DMS53 (cell line): ENCODE data around the gene XPO5.
A peak's percentile ranks its signal among the peaks of the same experiment; 100 is the strongest.

Source experiments
- DNase-seq: peaks from one replicate; lab custom pipeline; 2025; lab: John Stamatoyannopoulos, UW

XPO5 gene

GRCh38 chr6:43497689-43498088 is 78.1 kb downstream of the XPO5 start:
- no peak for DNase-seq

- no peak for DNase-seq
Measured at GRCh38 chr6:43497129-43497396, 78.8 kb downstream of the XPO5 start.

GRCh38 chr6:43496370-43497128 is 79.3 kb downstream of the XPO5 start:
- peak; percentile 38 for DNase-seq

DNA sequence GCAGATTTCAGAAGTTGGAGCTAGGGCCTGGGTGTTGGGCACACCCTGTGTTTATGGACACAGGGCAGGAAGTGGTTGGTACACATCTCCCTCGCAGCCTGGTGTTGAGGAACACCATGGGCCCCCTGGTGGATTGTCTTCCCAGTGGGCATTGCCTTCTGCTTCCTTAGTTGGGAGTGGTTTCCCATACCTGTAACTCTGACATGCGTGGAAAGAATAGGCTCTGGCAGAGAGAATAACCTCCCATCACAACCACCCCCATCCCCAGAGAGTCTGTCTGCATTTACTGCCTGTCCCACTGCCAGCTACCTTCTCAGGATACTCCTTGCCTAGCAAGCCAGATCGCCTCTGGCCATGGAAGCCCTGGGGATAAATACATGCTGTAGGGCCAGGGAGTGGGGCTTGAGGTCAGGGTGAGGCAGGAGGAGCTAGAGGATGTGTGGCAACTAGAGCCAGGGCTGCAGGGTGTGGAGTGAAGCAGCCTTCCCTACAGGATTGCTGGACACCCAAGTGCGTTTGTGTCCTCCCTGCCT is 80.4 kb downstream of the XPO5 start:
- peak; percentile 22 for DNase-seq

- DNase-seq, result no peak
Measured at GRCh38 chr6:43494766-43495165, 81.1 kb downstream of the XPO5 start.

- no peak for DNase-seq
Measured at GRCh38 chr6:43494321-43494720, 81.5 kb downstream of the XPO5 start.

- DNase-seq, result no peak
Measured at GRCh38 chr6:43493833-43494232, 82.0 kb downstream of the XPO5 start.

DNA sequence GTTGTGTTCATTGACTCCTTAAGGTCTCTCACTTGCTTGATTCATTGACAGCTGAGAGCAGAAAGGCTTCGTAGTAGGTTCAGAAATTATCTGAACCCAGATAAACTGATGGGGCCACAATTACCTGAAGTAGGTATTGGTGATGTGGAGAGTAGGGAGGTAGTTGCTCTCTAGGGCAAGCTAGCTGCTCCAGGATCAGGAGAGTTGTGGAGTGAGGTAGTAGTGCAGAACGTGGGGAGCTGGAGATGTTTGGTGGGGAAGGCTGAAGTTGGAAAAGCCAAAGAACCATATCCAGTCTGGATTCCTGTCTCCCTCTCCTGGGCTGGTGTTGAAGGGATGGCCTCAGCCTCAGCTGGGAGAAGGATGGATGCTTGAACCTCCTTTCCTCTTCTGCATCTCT is 82.6 kb downstream of the XPO5 start:
- DNase-seq, result no peak

GRCh38 chr6:43492673-43493072 is 83.2 kb downstream of the XPO5 start:
- no peak for DNase-seq

- peak; percentile 60 for DNase-seq
Measured at GRCh38 chr6:43491750-43492661, 83.8 kb downstream of the XPO5 start.

DNA sequence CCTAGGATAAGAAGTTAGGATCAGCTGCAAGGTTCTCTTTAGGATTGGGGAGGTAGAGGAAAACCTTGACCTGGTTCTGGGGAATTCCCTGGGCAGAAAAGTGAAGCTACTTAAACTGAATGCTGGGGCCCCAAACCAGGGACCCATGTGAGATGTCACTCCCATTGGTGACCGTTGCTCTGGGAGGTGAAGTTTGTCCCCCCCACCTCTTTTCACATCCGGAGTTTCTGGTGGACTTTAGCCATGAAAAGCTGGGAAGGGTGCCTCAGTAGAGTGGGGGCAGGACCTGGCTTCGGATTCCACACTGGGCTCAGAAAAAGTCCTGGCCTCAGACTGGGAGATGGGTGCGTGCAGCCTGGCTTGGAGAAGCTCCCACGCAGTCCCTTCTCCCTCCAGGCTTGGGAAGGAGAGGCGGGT is 85.3 kb downstream of the XPO5 start:
- no peak for DNase-seq

GRCh38 chr6:43489277-43490072 is 86.4 kb downstream of the XPO5 start:
- DNase-seq, result no peak

- no peak for DNase-seq
Measured at GRCh38 chr6:43488667-43489276, 87.1 kb downstream of the XPO5 start.

DNA sequence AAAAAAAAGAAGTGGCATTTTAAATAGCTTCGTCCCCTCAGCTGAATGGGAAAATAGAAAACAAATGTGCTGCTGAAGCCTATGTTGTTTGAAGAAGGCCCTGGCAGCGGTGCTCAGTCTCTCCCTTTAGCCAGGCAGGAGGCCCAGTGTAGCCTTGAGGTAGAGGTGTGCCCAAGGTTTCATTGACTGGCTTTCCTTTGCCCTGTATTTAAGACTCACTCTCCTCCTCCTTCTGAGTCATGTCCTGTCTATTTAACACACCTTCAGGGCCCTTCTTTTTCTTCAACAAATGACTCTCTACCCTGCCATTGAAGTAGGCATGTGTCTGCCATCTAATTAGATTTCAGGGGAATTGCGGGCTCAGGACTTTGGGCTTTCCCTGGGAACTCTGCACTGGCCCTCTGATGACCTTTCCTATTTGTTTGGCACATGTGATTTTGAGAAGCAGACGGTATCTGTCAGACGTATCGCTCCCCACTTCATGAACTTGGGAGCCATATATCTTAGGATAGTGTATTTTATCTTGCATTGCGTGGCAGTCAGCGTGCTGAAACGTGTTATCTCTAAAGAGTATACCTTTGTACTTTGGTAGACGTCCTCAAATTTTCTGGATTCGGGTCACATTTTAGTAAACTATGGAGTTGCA is 94.1 kb downstream of the XPO5 start:
- DNase-seq, result no peak

DNA sequence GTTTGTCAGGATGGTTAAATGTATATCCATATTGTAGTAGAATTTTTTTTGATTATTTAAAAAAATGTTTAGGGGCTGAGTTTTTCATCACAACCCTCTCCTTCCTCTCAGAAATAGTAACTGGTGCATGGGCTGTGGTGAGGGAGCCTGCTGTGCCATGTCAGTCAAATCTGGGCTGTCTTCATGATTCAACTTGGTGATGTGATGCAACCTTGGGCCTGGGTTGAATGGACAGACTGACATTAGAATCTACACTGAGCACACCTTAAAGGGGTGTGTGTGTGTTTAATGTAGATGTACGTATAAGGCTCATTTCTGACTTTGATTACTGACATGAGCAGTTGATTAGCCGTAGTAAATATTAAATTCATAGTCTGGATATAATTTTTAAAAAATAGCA is 94.8 kb downstream of the XPO5 start:
- no peak for DNase-seq

DNA sequence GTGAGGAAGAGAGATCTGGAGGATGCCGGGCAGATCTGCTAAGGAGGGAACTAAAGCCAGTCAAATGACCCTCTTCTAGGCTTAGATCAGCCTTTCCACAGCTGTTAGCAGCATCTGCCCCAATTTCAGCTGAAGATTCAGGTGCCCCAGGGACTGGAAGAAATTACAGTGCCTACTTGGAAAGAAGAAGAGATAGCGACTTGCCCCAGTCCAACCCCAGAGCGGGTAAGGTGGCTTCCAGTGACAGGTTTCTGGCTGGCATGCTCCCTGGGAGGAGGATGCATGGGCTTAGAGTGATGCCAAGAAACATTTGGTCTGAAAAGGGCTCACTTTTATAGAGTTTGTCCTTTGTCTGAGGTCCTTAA is 97.8 kb downstream of the XPO5 start:
- DNase-seq, result no peak

GRCh38 chr6:43477235-43478007 is 98.4 kb downstream of the XPO5 start, which contains the start of gene TJAP1:
TSS of gene TJAP1 (plus strand) at chr6:43477570. CDS start at chr6:43499002, 21,432 bp downstream.
- peak; percentile 93 for DNase-seq

DNA sequence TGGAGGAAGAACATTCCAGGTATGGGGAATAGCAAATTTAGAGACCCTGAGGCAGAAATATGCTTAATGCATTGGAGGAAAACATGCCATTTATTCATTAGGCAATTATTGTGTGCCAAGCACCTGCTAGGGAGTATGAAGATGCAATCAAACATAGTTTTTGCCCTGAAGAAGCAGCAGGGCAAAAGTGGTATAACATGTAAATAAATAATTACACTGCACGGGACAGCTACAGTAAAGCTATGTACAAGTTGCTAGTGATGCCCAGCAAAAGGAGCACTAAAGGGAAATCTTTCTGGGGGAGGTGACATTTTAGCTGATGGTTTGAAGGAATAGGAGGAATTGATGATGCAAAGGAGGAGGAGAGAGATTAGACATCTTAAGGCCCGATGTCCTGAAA is 99.1 kb downstream of the XPO5 start:
- peak; percentile 43 for DNase-seq

DNA sequence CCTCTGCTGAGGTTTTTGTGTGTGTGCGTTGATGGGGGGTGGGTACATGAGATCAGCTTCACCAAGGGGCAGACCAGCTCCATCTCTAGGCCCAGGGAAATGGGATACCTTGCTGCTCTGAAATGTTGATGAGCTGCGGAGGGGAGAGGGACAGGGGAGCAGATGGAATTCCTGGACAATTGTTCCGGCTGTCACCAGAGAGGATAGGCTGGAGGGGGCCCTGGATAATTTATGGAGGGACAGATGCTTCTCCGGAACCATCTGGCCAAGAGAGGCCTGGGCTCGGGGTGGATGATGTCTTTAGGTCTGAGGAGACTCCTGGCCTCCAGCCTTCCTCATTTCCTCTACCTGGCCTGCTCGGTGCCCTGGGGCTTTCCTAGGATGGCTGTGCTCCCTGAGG is 100.3 kb downstream of the XPO5 start:
- no peak for DNase-seq

GRCh38 chr6:43472515-43472914 is 103.3 kb downstream of the XPO5 start:
- DNase-seq, result no peak
